ENCODE results near the gene CATSPERD.
"Not testable (repeated sequence)": the region's sequence is repeated elsewhere in the genome, so short reads cannot be mapped to it uniquely, and the experiment has no call there.

The CATSPERD gene

DNA sequence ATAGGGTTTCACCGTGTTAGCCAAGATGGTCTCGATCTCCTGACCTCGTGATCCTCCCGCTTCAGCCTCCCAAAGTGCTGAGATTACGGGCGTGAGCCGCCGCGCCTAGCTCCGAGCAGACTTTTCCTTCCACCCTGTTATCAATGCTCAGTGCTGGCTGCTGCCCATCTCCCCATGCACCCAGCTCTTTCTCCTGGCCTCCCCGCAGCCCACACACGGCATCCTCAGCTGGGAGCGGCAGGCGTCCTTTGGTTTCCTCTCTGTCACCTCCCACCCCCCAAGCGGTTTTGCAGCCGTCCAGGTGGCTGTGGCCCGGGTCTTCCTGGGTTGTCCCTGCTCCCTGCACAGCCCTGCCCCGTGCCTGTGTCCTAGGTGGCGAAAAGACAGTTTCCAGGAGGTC is 52.0 kb downstream of the CATSPERD start:
- no peak for ATAC-seq (ENCODE audit: low read depth)

DNA sequence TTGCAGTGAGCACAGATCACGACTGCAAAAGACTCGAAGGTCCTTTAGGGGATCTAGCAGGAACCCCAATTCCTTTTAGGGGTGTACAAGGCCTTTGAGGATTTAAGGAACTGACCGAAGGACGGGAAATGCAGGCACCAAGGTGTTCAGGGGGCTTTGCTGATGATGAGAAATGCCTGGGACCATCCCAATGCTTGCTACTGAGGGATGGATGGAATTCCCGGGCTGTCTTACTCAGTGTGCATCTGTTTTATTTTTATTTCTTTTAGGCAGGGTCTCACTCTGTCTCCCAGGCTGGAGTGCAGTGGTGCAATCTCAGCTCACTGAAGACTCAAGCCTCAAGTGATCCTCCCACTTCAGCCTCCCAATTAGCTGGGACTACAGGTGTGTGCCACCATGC is 52.8 kb downstream of the CATSPERD start:
- TF ChIP-seq, protein P1, sequence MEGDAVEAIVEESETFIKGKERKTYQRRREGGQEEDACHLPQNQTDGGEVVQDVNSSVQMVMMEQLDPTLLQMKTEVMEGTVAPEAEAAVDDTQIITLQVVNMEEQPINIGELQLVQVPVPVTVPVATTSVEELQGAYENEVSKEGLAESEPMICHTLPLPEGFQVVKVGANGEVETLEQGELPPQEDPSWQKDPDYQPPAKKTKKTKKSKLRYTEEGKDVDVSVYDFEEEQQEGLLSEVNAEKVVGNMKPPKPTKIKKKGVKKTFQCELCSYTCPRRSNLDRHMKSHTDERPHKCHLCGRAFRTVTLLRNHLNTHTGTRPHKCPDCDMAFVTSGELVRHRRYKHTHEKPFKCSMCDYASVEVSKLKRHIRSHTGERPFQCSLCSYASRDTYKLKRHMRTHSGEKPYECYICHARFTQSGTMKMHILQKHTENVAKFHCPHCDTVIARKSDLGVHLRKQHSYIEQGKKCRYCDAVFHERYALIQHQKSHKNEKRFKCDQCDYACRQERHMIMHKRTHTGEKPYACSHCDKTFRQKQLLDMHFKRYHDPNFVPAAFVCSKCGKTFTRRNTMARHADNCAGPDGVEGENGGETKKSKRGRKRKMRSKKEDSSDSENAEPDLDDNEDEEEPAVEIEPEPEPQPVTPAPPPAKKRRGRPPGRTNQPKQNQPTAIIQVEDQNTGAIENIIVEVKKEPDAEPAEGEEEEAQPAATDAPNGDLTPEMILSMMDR (IDR thresholded peaks at IDR 0.05; ENCODE audit: poor library complexity, severe bottlenecking), result no peak
- DNase-seq (ENCODE audit: low spot score) (no peak), ATAC-seq (ENCODE audit: low read depth) (no peak)
- Histone ChIP-seq H3K36me3 (ENCODE audit: low read depth) (no peaks in the 10 kb centered on the region), H3K4me3 (ENCODE audit: severe bottlenecking) (no peak overlapping the region), H3K27me3 (ENCODE audit: insufficient read depth, poor library complexity, severe bottlenecking) (no peaks in the 10 kb centered on the region), H3K27ac (ENCODE audit: poor library complexity, severe bottlenecking) (no peak overlapping the region), H3K4me1 (ENCODE audit: insufficient read depth, poor library complexity, severe bottlenecking) (no peaks in the 10 kb centered on the region), H3K9me3 (ENCODE audit: severe bottlenecking) (no peaks in the 10 kb centered on the region)

More for the DNA sequence above, 52.0 kb downstream of the CATSPERD start:
- TF ChIP-seq, protein P1 (IDR thresholded peaks at IDR 0.05; ENCODE audit: poor library complexity, severe bottlenecking), result no peak
- no peak overlapping the region for H3K27ac ChIP-seq (ENCODE audit: poor library complexity, severe bottlenecking)
- H3K36me3 ChIP-seq (ENCODE audit: low read depth), result no peaks in the 10 kb centered on the region
- H3K4me3 ChIP-seq (ENCODE audit: severe bottlenecking), result no peak overlapping the region
- no peak for DNase-seq (ENCODE audit: low spot score)
- no peaks in the 10 kb centered on the region for H3K9me3 ChIP-seq (ENCODE audit: severe bottlenecking)
- no peaks in the 10 kb centered on the region for H3K4me1 ChIP-seq (ENCODE audit: insufficient read depth, poor library complexity, severe bottlenecking)
- H3K27me3 ChIP-seq (ENCODE audit: insufficient read depth, poor library complexity, severe bottlenecking), result no peaks in the 10 kb centered on the region

DNA sequence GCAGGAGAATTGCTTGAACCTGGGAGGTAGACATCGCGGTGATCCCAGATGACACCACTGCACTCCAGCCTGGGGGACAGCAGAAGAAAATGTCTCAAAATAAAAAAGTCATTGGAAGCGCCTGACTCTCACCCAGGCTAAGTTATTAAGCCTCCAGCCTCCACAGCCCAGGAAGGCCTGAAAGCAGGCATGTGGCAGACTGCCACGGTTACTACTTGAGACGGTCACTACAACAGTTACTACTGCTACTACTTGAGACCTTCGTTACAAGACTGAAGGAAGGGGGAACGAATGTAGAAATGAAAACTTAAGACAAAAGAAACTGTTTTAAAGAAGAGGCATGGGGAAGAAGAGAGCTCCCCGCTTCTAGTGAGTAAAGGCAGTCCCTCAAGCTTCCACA is 54.5 kb downstream of the CATSPERD start:
- Histone ChIP-seq H3K27me3 (ENCODE audit: insufficient read depth, poor library complexity, severe bottlenecking) (no peaks in the 10 kb centered on the region), H3K27ac (ENCODE audit: poor library complexity, severe bottlenecking) (no peak overlapping the region), H3K9me3 (ENCODE audit: severe bottlenecking) (no peaks in the 10 kb centered on the region), H3K4me1 (ENCODE audit: insufficient read depth, poor library complexity, severe bottlenecking) (no peaks in the 10 kb centered on the region), H3K36me3 (ENCODE audit: low read depth) (no peaks in the 10 kb centered on the region), H3K4me3 (ENCODE audit: severe bottlenecking) (no peak overlapping the region)
- ATAC-seq (ENCODE audit: low read depth) (no peak), DNase-seq (ENCODE audit: low spot score) (no peak)
- TF ChIP-seq, protein P1 (IDR thresholded peaks at IDR 0.05; ENCODE audit: poor library complexity, severe bottlenecking), result no peak

DNA sequence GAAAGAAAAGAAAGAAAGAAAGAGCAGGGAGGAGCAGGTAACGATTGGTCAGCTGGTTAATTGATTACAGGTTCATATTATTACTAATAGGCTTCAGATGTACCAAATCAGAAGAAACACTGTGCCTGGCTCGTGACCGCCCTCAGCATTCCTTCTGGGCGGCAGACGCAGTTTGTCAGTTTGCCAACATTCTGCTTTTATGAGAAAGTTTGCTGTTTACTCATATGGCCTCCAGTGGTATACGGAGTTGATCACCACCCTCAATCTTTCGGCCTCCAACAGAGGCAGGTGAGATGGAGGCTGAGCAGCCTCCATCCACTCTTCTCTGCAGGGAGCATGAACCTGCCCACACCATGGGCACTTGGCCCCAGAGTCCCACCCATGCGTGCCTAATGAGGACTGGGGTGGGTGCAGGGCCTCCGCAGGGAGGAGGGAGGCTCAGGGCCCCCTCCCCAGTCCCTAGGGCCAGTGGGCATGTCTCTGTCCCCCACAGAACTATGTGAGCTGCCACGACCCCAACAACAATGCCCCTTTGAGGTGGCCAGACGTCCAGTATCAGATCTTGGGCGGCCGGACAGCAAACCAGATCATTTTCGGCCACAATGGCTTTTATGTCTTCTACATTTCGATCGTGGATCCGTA is 55.4 kb downstream of the CATSPERD start:
- H3K27ac ChIP-seq (ENCODE audit: poor library complexity, severe bottlenecking), result no peak overlapping the region
- H3K4me1 ChIP-seq (ENCODE audit: insufficient read depth, poor library complexity, severe bottlenecking), result no peaks in the 10 kb centered on the region
- H3K27me3 ChIP-seq (ENCODE audit: insufficient read depth, poor library complexity, severe bottlenecking), result no peaks in the 10 kb centered on the region
- ATAC-seq (ENCODE audit: low read depth) (no peak), DNase-seq (ENCODE audit: low spot score) (no peak)
- TF ChIP-seq, protein P1 (IDR thresholded peaks at IDR 0.05; ENCODE audit: poor library complexity, severe bottlenecking), result no peak
- no peaks in the 10 kb centered on the region for H3K36me3 ChIP-seq (ENCODE audit: low read depth)
- no peak overlapping the region for H3K4me3 ChIP-seq (ENCODE audit: severe bottlenecking)
- no peaks in the 10 kb centered on the region for H3K9me3 ChIP-seq (ENCODE audit: severe bottlenecking)

DNA sequence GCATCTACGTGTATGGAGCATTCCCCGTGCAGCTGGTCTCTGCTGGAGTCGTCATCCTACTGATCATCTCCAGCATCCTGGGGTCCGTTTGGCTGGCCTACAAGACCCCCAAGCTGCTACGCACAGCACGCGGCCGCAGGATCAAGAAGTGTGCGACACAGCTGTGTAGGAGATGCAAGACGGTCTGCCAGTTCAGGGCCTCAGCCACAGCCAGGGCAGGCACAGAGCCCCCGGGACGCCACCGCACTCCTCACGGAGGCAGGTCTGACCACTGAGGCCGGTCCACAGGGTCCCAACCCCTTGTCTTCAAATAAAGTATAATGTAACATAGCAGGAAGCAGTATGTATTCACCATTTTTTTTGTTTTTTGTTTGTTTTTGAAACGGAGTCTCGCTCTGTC is 58.0 kb downstream of the CATSPERD start:
- no peaks in the 10 kb centered on the region for H3K27me3 ChIP-seq (ENCODE audit: insufficient read depth, poor library complexity, severe bottlenecking)
- no peaks in the 10 kb centered on the region for H3K9me3 ChIP-seq (ENCODE audit: severe bottlenecking)
- TF ChIP-seq, protein P1 (IDR thresholded peaks at IDR 0.05; ENCODE audit: poor library complexity, severe bottlenecking), result no peak
- no peak overlapping the region for H3K4me3 ChIP-seq (ENCODE audit: severe bottlenecking)
- H3K4me1 ChIP-seq (ENCODE audit: insufficient read depth, poor library complexity, severe bottlenecking), result no peaks in the 10 kb centered on the region
- DNase-seq (ENCODE audit: low spot score), result no peak
- H3K27ac ChIP-seq (ENCODE audit: poor library complexity, severe bottlenecking), result no peak overlapping the region
- H3K36me3 ChIP-seq (ENCODE audit: low read depth), result no peaks in the 10 kb centered on the region
- ATAC-seq (ENCODE audit: low read depth), result no peak

DNA sequence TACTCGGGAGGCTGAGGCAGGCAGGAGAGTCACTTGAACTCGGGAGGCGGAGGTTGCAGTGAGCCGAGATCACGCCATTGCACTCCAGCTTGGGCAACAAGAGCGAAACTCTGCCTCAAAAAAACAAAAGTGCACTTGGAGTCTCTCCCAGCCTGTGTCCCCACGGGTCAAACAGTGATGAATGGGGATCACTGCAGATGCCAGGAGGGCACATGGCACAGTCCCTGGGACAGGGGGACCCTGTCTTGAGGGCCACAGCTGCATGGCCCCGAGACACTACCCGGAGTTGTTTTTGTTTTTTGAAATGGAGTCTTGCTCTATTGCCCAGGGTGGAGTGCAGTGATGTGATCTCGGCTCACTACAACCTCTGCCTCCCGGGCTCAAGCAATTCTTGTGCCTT is 60.5 kb downstream of the CATSPERD start:
- not testable (repeated sequence) for H3K9me3 ChIP-seq (ENCODE audit: severe bottlenecking); H3K4me1 ChIP-seq (ENCODE audit: insufficient read depth, poor library complexity, severe bottlenecking); H3K4me3 ChIP-seq (ENCODE audit: severe bottlenecking); DNase-seq (ENCODE audit: low spot score); H3K27me3 ChIP-seq (ENCODE audit: insufficient read depth, poor library complexity, severe bottlenecking); ATAC-seq (ENCODE audit: low read depth); H3K27ac ChIP-seq (ENCODE audit: poor library complexity, severe bottlenecking); H3K36me3 ChIP-seq (ENCODE audit: low read depth)
